Esophagus muscularis mucosa (tissue), 4 donors: ENCODE results near the gene PHACTR3. TPM values are rescaled to one million over a fixed set of nuclear protein-coding genes. Genes with fewer than 3 reads are reported as not detected.
A peak's percentile ranks its signal among the peaks of the same experiment; 100 is the strongest.

Experiments used
- DNase-seq: peaks from one replicate; pipeline ENCODE4 v3.0.0-alpha.2; 2017; ENCODE audit errors: extremely low spot score
- H3K27ac ChIP-seq, 4 donors: fragments of 200-600 bp; sonication (generic); replicated peaks in 1 of 4; 1 replicate in 3 of 4; 2 replicates in 1 of 4; pipeline ENCODE4 v1.5.1; 2016 to 2019; ENCODE audit warnings: mild to moderate bottlenecking in 1 of 4
- H3K27me3 ChIP-seq, 4 donors: fragments of 200-600 bp; sonication (generic); one replicate each; pipeline versions ENCODE4 v1.5.1 to v1.6.0; 2016 to 2019
- H3K36me3 ChIP-seq, 4 donors: fragments of 200-600 bp; sonication (generic); one replicate each; pipeline ENCODE4 v1.5.1; 2016 to 2019
- H3K4me1 ChIP-seq, 4 donors: fragments of 200-600 bp; sonication (generic); one replicate each; pipeline ENCODE4 v1.5.1; 2016 to 2019
- H3K4me3 ChIP-seq, 4 donors: fragments of 200-600 bp; sonication (generic); 1 replicate in 2 of 4; 2 replicates in 2 of 4; pipeline ENCODE4 v1.5.1; 2016 to 2019; ENCODE audit warnings: mild to moderate bottlenecking in 4 of 4, moderate library complexity in 1 of 4
- H3K9me3 ChIP-seq, 4 donors: fragments of 200-600 bp; sonication (generic); 1 replicate in 3 of 4; 2 replicates in 1 of 4; pipeline ENCODE4 v1.5.1; 2016 to 2019
- CTCF ChIP-seq, 3 experiments: fragments of 200-600 bp in 2 of 3; fragments of 450-650 bp in 1 of 3; sonication (generic) in 2 of 3; IDR thresholded peaks; one replicate each; pipeline ENCODE4 v1.5.1; 2017 to 2019; ENCODE audit warnings: antibody characterized with exemption in 3 of 3, mild to moderate bottlenecking in 2 of 3, moderate library complexity in 1 of 3
- EP300 ChIP-seq: sonication (generic); formaldehyde crosslinking; IDR thresholded peaks from one replicate; pipeline ENCODE4 v1.6.1; 2017; ENCODE audit warnings: antibody characterized with exemption
- POLR2A ChIP-seq: fragments of 450-650 bp; IDR thresholded peaks from one replicate; pipeline ENCODE4 v1.6.1; 2017; ENCODE audit warnings: antibody characterized with exemption, moderate library complexity, mild to moderate bottlenecking, low read depth
- POLR2AphosphoS5 ChIP-seq, 2 donors: sonication (generic); formaldehyde crosslinking; IDR thresholded peaks; one replicate each; pipeline ENCODE4 v1.6.1; 2017; ENCODE audit warnings: antibody characterized with exemption in 2 of 2
- WGBS: methylation state at CpG from one replicate; pipeline ENCODE4 v1.1.5; 2018; 5-methylcytosine and 5-hydroxymethylcytosine counted together
- intact Hi-C: fragments of 100-400 bp; cut with DNase I; formaldehyde crosslinking; loops from one replicate; pipeline ENCODE4 v1.15.1; 2023
- total RNA-seq, 4 donors: library from RNA; depleted of rRNA; stranded (reverse); fragments of >200 nt; gene quantifications; one replicate each; pipeline versions ENCODE4 v1.1.0 to v1.2.1, GENCODE V29; 2016

The PHACTR3 gene
- total RNA-seq, 4 donors from 2014 or later: 0.17 to 0.86 (median 0.56) TPM

GRCh38 chr20:59802018-59802417 is 197.7 kb downstream of the PHACTR3 start:
- Histone ChIP-seq H3K4me3 (no peak overlapping the region), H3K36me3 (no peaks in the 10 kb centered on the region), H3K27ac (no peak overlapping the region), H3K9me3 (peaks cover 0 to 20% (median 10%) of the 10 kb centered on the region in 4 donors), H3K4me1 (no peaks in the 10 kb centered on the region), H3K27me3 (peaks cover 0 to 26% (median 0%) of the 10 kb centered on the region in 4 donors)
- TF ChIP-seq POLR2AphosphoS5 (IDR thresholded peaks at IDR 0.05) (no peak), POLR2A (no peak), CTCF (IDR thresholded peaks at IDR 0.05) (no peak), EP300 (no peak)
- WGBS: 80% methylated on average over 4 of the region's 4 CpGs
- DNase-seq: peak; percentile 86
- intact Hi-C loops: no loop called here

GRCh38 chr20:59802471-59803221 is 198.3 kb downstream of the PHACTR3 start:
- Histone ChIP-seq H3K4me1 (no peaks in the 10 kb centered on the region), H3K36me3 (no peaks in the 10 kb centered on the region), H3K9me3 (peaks cover 0 to 16% (median 7%) of the 10 kb centered on the region in 4 donors), H3K27me3 (peaks cover 0 to 26% (median 0%) of the 10 kb centered on the region in 4 donors), H3K4me3 (no peak overlapping the region), H3K27ac (no peak overlapping the region)
- peak; percentile 80 for DNase-seq
- TF ChIP-seq POLR2AphosphoS5 (IDR thresholded peaks at IDR 0.05) (no peak), EP300 (no peak), CTCF (IDR thresholded peaks at IDR 0.05) (no peak), POLR2A (no peak)
- 83% methylated on average over 9 of the region's 9 CpGs for WGBS
- intact Hi-C loops: no loop called here

- no peak for DNase-seq
- intact Hi-C loops: no loop called here
- Histone ChIP-seq H3K27ac (no peak overlapping the region), H3K4me3 (no peak overlapping the region), H3K27me3 (peaks cover 0 to 26% (median 0%) of the 10 kb centered on the region in 4 donors), H3K9me3 (peaks cover 0 to 14% (median 7%) of the 10 kb centered on the region in 4 donors), H3K4me1 (no peaks in the 10 kb centered on the region), H3K36me3 (no peaks in the 10 kb centered on the region)
- 47% methylated on average over 5 of the region's 5 CpGs for WGBS
- TF ChIP-seq POLR2A (no peak), CTCF (IDR thresholded peaks at IDR 0.05) (no peak), EP300 (no peak), POLR2AphosphoS5 (IDR thresholded peaks at IDR 0.05) (no peak)
Observed at GRCh38 chr20:59804347-59804746, 200.0 kb downstream of the PHACTR3 start.

GRCh38 chr20:59804871-59805665 is 200.7 kb downstream of the PHACTR3 start:
- DNase-seq: peak; percentile 45
- WGBS: 83% methylated on average over 9 of the region's 9 CpGs

More at GRCh38 chr20:59804871-59805665, 200.7 kb downstream of the PHACTR3 start:
- Histone ChIP-seq H3K4me1 (no peaks in the 10 kb centered on the region), H3K9me3 (peaks cover 0 to 14% (median 5%) of the 10 kb centered on the region in 4 donors), H3K27ac (no peak overlapping the region), H3K27me3 (peaks cover 0 to 26% (median 0%) of the 10 kb centered on the region in 4 donors), H3K4me3 (no peak overlapping the region), H3K36me3 (no peaks in the 10 kb centered on the region)
- no peak for TF ChIP-seq CTCF (IDR thresholded peaks at IDR 0.05)
- TF ChIP-seq POLR2A: no peak
- TF ChIP-seq POLR2AphosphoS5 (IDR thresholded peaks at IDR 0.05): no peak
- TF ChIP-seq EP300: no peak
- intact Hi-C loops: no loop called here
